DND-41 (cell line): Measurements from ENCODE around the gene DDX23.

Source experiments
- EZH2 ChIP-seq: IDR thresholded peaks from 3 replicates; pipeline ENCODE4 v1.6.1; 2012; ENCODE audit warnings: borderline replicate concordance, low read depth, mild to moderate bottlenecking, moderate library complexity, low read length, inconsistent platforms; ENCODE audit not compliant: severe bottlenecking
- TF ChIP-seq, protein P1 (sequence below): IDR thresholded peaks from 2 replicates; pipeline ENCODE4 v1.5.1; 2012; ENCODE audit warnings: borderline replicate concordance, low read length, moderate library complexity, mild to moderate bottlenecking; ENCODE audit not compliant: poor library complexity, severe bottlenecking; ENCODE audit errors: extremely low read depth

DNA sequence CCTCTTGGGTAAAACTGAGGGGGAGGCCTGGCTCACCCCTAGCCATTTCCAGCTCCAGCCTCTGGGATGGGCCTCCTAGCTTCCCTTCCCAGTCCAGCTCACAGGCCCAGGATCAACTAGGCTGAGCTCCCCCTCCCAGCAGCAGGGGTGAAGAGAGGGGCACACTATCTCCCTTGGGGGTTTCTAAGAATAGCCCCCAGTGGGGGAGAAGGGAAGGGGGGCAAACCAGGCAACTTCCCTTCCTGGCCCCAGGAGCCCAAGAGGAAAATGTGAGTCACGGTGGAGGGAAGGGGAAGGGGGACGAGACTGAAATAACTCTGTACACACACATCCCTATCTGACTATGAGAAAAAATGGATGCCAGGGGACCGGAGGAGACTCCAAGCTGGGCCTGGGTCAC is 72.1 kb downstream of the DDX23 start:
- no peak for TF ChIP-seq EZH2
- TF ChIP-seq, protein P1, sequence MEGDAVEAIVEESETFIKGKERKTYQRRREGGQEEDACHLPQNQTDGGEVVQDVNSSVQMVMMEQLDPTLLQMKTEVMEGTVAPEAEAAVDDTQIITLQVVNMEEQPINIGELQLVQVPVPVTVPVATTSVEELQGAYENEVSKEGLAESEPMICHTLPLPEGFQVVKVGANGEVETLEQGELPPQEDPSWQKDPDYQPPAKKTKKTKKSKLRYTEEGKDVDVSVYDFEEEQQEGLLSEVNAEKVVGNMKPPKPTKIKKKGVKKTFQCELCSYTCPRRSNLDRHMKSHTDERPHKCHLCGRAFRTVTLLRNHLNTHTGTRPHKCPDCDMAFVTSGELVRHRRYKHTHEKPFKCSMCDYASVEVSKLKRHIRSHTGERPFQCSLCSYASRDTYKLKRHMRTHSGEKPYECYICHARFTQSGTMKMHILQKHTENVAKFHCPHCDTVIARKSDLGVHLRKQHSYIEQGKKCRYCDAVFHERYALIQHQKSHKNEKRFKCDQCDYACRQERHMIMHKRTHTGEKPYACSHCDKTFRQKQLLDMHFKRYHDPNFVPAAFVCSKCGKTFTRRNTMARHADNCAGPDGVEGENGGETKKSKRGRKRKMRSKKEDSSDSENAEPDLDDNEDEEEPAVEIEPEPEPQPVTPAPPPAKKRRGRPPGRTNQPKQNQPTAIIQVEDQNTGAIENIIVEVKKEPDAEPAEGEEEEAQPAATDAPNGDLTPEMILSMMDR, result no peak
